ENCODE results near the gene INS.
A peak's percentile ranks its signal among the peaks of the same experiment; 100 is the strongest.

The INS gene

DNA sequence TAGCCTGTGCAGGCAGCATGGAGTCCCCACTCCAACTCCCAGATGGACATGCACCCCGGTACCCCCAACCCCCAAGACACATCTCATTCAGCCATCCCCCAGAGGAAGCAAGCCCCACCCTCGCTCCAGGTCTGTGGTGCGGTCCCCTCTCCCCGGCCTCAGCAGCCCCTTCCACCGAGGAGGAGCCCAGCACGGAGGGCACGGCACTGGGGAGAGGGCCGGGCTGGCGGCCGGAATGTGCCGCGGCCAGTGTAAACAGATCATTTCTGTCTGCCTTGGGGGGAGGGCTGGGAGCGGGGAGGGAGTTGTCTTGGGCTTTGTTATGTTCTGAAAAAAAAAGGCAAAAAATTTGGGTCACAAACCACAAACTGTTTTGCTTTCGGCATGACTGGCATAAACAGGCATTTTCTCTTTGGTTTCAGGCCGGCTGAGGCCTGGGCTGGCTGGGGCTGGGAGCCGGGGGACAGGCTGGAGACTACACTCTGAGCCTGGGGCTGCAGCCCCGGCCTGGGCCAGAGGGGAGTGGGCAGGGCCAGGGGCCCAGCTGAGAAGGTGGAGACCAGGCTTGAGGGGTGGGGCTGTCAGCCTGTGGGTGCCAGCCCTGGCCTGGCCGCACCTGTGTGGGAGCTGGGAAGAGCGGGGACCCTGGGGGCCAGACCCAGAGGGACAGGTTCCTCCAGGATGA, 38.6 kb downstream of the INS start:
- no peak overlapping the region for H3K9ac ChIP-seq (ENCODE audit: low read length)
- H3K27me3 ChIP-seq (ENCODE audit: insufficient read depth, low read length, poor library complexity): no peaks in the 10 kb centered on the region
- no peak overlapping the region for H3K18ac ChIP-seq (ENCODE audit: low read length)
- no peak overlapping the region for H2AK5ac ChIP-seq (ENCODE audit: low read length)
- no peaks in the 10 kb centered on the region for H3K36me3 ChIP-seq (ENCODE audit: control insufficient read depth, insufficient read depth, low read length)
- no peak overlapping the region for H4K8ac ChIP-seq (ENCODE audit: low read depth, low read length)
- DNase-seq: no peak
- no peak overlapping the region for H3K56ac ChIP-seq (ENCODE audit: low read length)
- no peaks in the 10 kb centered on the region for H3K79me2 ChIP-seq (ENCODE audit: control insufficient read depth, insufficient read depth, low read length)
- no peak overlapping the region for H3K27ac ChIP-seq (ENCODE audit: low read depth, low read length)
- WGBS (ENCODE audit: extremely low coverage, insufficient coverage, low lambda C conversion rate): no CpG with 5 or more reads among the region's 19 CpGs
- no peak overlapping the region for H3K4me2 ChIP-seq (ENCODE audit: low read length)
- no peaks in the 10 kb centered on the region for H3K79me1 ChIP-seq (ENCODE audit: low read length)
- H3K4ac ChIP-seq (ENCODE audit: low read depth, low read length): no peak overlapping the region
- H3K4me1 ChIP-seq (ENCODE audit: control insufficient read depth, low read depth, low read length): no peaks in the 10 kb centered on the region
- no peak overlapping the region for H3K23ac ChIP-seq (ENCODE audit: low read length)
- H4K5ac ChIP-seq (ENCODE audit: low read length): no peak overlapping the region
- no peak overlapping the region for H3K4me3 ChIP-seq (ENCODE audit: low read length)
- no peak overlapping the region for H2BK5ac ChIP-seq (ENCODE audit: low read length)
- no peak overlapping the region for H2BK120ac ChIP-seq (ENCODE audit: low read depth, low read length)
- no peak overlapping the region for H2BK15ac ChIP-seq (replicated peaks; ENCODE audit: low read depth)

DNA sequence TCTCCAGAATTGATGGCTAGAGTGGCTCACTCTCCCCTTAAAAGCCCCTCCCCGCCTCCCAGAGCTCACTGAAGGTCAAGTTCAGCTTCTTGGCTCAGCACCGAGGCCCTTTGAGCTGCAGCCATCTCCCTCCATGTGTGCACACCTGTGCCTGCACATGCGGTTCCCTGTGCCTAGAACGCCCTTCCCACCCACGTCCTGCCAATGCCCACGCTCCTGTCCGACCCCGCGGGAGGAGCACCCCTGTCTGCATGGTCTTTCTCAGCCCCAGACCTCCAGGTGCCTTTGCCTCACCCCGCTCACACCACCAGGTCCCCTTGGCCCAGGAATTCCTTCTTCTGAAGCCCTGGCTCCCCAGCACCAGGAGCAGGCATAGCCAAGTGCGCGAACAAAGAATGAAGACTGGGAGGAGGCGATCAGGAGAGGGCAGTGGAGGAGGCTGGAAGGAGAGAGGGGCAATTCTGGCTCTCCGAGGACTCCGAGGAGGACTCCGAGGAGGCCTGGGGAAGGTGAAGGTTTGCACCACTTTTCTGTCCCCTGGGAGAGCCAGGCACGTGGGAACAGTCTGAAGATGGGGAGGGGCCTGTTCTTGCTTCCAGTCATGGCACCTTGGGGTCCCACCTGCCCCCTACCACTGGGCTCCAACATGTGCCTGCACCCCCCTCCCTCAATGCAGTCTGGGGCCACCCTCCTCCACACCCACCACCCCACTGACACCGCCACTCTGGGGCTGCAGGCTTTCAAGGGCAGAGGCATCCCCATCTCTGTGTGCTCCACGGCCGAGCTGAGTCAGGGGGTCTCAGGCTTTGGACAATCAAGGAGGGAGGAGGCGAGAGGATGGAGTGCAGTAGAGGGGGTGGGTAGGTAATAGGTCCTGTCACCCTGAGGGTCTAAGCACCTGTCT, 39.5 kb downstream of the INS start:
- H3K4me2 ChIP-seq (ENCODE audit: low read length): no peak overlapping the region
- H2AK5ac ChIP-seq (ENCODE audit: low read length): no peak overlapping the region
- H4K5ac ChIP-seq (ENCODE audit: low read length): no peak overlapping the region
- H3K56ac ChIP-seq (ENCODE audit: low read length): no peak overlapping the region
- DNase-seq: no peak
- no peak overlapping the region for H2BK5ac ChIP-seq (ENCODE audit: low read length)
- no peak overlapping the region for H3K4me3 ChIP-seq (ENCODE audit: low read length)
- no peaks in the 10 kb centered on the region for H3K27me3 ChIP-seq (ENCODE audit: insufficient read depth, low read length, poor library complexity)
- no peak overlapping the region for H2BK120ac ChIP-seq (ENCODE audit: low read depth, low read length)
- no peak overlapping the region for H3K18ac ChIP-seq (ENCODE audit: low read length)
- no peaks in the 10 kb centered on the region for H3K36me3 ChIP-seq (ENCODE audit: control insufficient read depth, insufficient read depth, low read length)
- no peak overlapping the region for H3K23ac ChIP-seq (ENCODE audit: low read length)
- no CpG with 5 or more reads among the region's 21 CpGs for WGBS (ENCODE audit: extremely low coverage, insufficient coverage, low lambda C conversion rate)
- H3K4me1 ChIP-seq (ENCODE audit: control insufficient read depth, low read depth, low read length): no peaks in the 10 kb centered on the region
- H3K79me2 ChIP-seq (ENCODE audit: control insufficient read depth, insufficient read depth, low read length): no peaks in the 10 kb centered on the region
- H3K4ac ChIP-seq (ENCODE audit: low read depth, low read length): no peak overlapping the region
- H3K9ac ChIP-seq (ENCODE audit: low read length): no peak overlapping the region
- no peak overlapping the region for H2BK15ac ChIP-seq (replicated peaks; ENCODE audit: low read depth)
- no peak overlapping the region for H3K27ac ChIP-seq (ENCODE audit: low read depth, low read length)
- no peak overlapping the region for H4K8ac ChIP-seq (ENCODE audit: low read depth, low read length)
- H3K79me1 ChIP-seq (ENCODE audit: low read length): no peaks in the 10 kb centered on the region

DNA sequence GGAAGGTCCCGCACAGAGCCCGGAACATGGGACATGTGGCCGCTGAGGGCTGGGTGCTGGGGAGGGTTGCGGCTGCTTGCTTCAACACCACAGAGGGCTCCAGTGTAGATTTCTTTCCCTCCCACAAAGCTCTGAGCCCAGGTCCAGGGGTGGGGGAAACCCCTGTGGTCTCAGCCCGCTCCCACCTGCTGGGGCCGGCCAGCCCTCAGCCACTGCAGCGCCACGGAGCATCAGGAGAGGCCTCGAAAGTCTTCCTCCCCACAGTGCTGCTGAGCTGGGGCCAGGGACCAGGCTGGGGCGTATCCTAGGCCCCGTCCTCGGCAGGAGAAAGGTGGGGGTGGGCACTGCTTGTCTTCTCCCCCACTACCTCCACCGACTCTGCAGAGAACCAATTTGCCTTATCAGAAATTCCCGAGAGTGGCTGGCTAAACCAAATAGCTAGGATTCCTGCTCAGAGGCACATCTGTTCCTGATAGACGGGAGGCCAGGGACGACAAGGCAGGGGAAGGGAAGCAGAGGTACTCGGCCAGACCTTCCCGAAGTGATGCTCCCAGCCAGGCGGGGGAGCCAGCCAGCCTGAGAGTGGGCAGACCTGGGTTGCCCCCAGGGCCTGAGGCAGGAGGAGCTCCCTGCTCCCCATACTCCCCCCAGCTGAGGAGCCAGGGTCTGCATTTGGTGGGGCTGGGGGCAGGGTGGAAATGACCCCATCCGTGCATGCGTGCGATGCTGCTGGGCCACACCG, 40.5 kb downstream of the INS start:
- no peak overlapping the region for H2AK5ac ChIP-seq (ENCODE audit: low read length)
- no peak overlapping the region for H3K4me3 ChIP-seq (ENCODE audit: low read length)
- no peaks in the 10 kb centered on the region for H3K4me1 ChIP-seq (ENCODE audit: control insufficient read depth, low read depth, low read length)
- H3K27me3 ChIP-seq (ENCODE audit: insufficient read depth, low read length, poor library complexity): no peaks in the 10 kb centered on the region
- no peaks in the 10 kb centered on the region for H3K79me2 ChIP-seq (ENCODE audit: control insufficient read depth, insufficient read depth, low read length)
- H3K18ac ChIP-seq (ENCODE audit: low read length): no peak overlapping the region
- no peak overlapping the region for H3K9ac ChIP-seq (ENCODE audit: low read length)
- no peak overlapping the region for H3K27ac ChIP-seq (ENCODE audit: low read depth, low read length)
- DNase-seq: peak; percentile 88
- H4K5ac ChIP-seq (ENCODE audit: low read length): no peak overlapping the region
- no peak overlapping the region for H3K4ac ChIP-seq (ENCODE audit: low read depth, low read length)
- H3K23ac ChIP-seq (ENCODE audit: low read length): no peak overlapping the region
- no peaks in the 10 kb centered on the region for H3K36me3 ChIP-seq (ENCODE audit: control insufficient read depth, insufficient read depth, low read length)
- no peak overlapping the region for H4K8ac ChIP-seq (ENCODE audit: low read depth, low read length)
- no CpG with 5 or more reads among the region's 23 CpGs for WGBS (ENCODE audit: extremely low coverage, insufficient coverage, low lambda C conversion rate)
- H2BK120ac ChIP-seq (ENCODE audit: low read depth, low read length): no peak overlapping the region
- no peak overlapping the region for H2BK15ac ChIP-seq (replicated peaks; ENCODE audit: low read depth)
- H3K79me1 ChIP-seq (ENCODE audit: low read length): no peaks in the 10 kb centered on the region
- H3K4me2 ChIP-seq (ENCODE audit: low read length): no peak overlapping the region
- H3K56ac ChIP-seq (ENCODE audit: low read length): no peak overlapping the region
- no peak overlapping the region for H2BK5ac ChIP-seq (ENCODE audit: low read length)

DNA sequence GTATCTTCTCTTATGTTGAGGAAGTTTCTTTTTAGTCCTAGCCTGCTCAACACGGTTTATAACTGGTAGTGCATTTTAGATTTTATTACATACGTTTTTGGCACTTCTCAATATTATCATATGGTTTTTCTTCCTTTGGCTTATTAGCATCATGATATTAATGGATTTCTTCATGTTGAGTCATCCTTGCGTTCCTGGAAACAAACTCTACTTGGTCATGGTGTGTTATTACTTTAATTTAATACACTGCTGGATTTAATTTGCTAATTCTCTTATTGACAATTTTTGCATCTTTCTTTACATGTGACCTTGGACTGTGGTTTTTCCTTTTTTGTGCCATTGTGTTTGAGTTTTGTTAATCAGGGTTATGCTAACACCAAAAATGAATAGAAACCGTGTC, 42.3 kb downstream of the INS start:
- no peak overlapping the region for H4K5ac ChIP-seq (ENCODE audit: low read length)
- WGBS (ENCODE audit: extremely low coverage, insufficient coverage, low lambda C conversion rate): no CpG with 5 or more reads among the region's 4 CpGs

DNA sequence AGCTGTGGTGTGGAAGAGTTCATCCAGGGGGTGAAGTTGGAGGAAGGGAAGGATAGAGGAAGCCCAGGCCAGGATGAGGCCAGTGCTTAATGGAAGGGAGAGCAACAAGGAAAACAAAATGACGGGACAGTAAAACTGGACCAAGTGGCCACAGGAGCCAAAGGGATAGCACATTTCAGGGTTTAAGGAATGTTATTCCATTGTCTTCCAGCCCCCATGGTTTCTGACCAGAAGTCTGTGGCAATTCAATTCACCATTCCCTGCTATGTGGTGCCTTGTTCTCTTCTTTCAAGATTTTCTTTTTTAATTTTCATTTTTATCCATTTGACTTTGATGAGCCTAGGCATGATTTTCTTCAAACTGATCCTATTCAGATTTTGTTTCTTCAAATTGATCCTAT, 44.3 kb downstream of the INS start:
- H3K36me3 ChIP-seq (ENCODE audit: control insufficient read depth, insufficient read depth, low read length): no peaks in the 10 kb centered on the region
- WGBS (ENCODE audit: extremely low coverage, insufficient coverage, low lambda C conversion rate): no CpG with 5 or more reads among the region's 1 CpG
- H3K4me3 ChIP-seq (ENCODE audit: low read length): no peak overlapping the region
- no peak overlapping the region for H3K27ac ChIP-seq (ENCODE audit: low read depth, low read length)
- H4K5ac ChIP-seq (ENCODE audit: low read length): no peak overlapping the region
- H3K4ac ChIP-seq (ENCODE audit: low read depth, low read length): no peak overlapping the region
- no peak overlapping the region for H2AK5ac ChIP-seq (ENCODE audit: low read length)
- no peaks in the 10 kb centered on the region for H3K79me1 ChIP-seq (ENCODE audit: low read length)
- H2BK15ac ChIP-seq (replicated peaks; ENCODE audit: low read depth): no peak overlapping the region
- H3K4me1 ChIP-seq (ENCODE audit: control insufficient read depth, low read depth, low read length): no peaks in the 10 kb centered on the region
- H3K56ac ChIP-seq (ENCODE audit: low read length): no peak overlapping the region
- no peak overlapping the region for H3K23ac ChIP-seq (ENCODE audit: low read length)
- no peaks in the 10 kb centered on the region for H3K79me2 ChIP-seq (ENCODE audit: control insufficient read depth, insufficient read depth, low read length)
- no peak overlapping the region for H3K18ac ChIP-seq (ENCODE audit: low read length)
- no peak overlapping the region for H2BK5ac ChIP-seq (ENCODE audit: low read length)
- H3K9ac ChIP-seq (ENCODE audit: low read length): no peak overlapping the region
- no peak overlapping the region for H4K8ac ChIP-seq (ENCODE audit: low read depth, low read length)
- no peak overlapping the region for H3K4me2 ChIP-seq (ENCODE audit: low read length)
- H2BK120ac ChIP-seq (ENCODE audit: low read depth, low read length): no peak overlapping the region
- no peaks in the 10 kb centered on the region for H3K27me3 ChIP-seq (ENCODE audit: insufficient read depth, low read length, poor library complexity)
- DNase-seq: no peak

More for the DNA sequence above, 42.3 kb downstream of the INS start:
- H3K18ac ChIP-seq (ENCODE audit: low read length): no peak overlapping the region
- no peak overlapping the region for H3K4me3 ChIP-seq (ENCODE audit: low read length)
- no peak overlapping the region for H4K8ac ChIP-seq (ENCODE audit: low read depth, low read length)
- no peaks in the 10 kb centered on the region for H3K36me3 ChIP-seq (ENCODE audit: control insufficient read depth, insufficient read depth, low read length)
- no peak overlapping the region for H3K23ac ChIP-seq (ENCODE audit: low read length)
- H2AK5ac ChIP-seq (ENCODE audit: low read length): no peak overlapping the region
- H3K56ac ChIP-seq (ENCODE audit: low read length): no peak overlapping the region
- no peaks in the 10 kb centered on the region for H3K79me1 ChIP-seq (ENCODE audit: low read length)
- no peak overlapping the region for H2BK5ac ChIP-seq (ENCODE audit: low read length)
- no peak overlapping the region for H2BK120ac ChIP-seq (ENCODE audit: low read depth, low read length)
- no peak overlapping the region for H3K9ac ChIP-seq (ENCODE audit: low read length)
- H3K4me2 ChIP-seq (ENCODE audit: low read length): no peak overlapping the region
- H2BK15ac ChIP-seq (replicated peaks; ENCODE audit: low read depth): no peak overlapping the region
- no peak overlapping the region for H3K4ac ChIP-seq (ENCODE audit: low read depth, low read length)
- no peaks in the 10 kb centered on the region for H3K27me3 ChIP-seq (ENCODE audit: insufficient read depth, low read length, poor library complexity)
- H3K79me2 ChIP-seq (ENCODE audit: control insufficient read depth, insufficient read depth, low read length): no peaks in the 10 kb centered on the region
- no peak for DNase-seq
- H3K27ac ChIP-seq (ENCODE audit: low read depth, low read length): no peak overlapping the region
- H3K4me1 ChIP-seq (ENCODE audit: control insufficient read depth, low read depth, low read length): no peaks in the 10 kb centered on the region
